ENCODE data around the gene ANAPC15. TPM values are rescaled to one million over a fixed set of nuclear protein-coding genes. Genes with fewer than 3 reads are reported as not detected.

ANAPC15 gene
- total RNA-seq (2014; rRNA removed; shearing (Covaris generic)): 42.3 and 52.1 TPM in 2 replicates
- 110 and 117 TPM in 2 replicates for polyA plus RNA-seq (2016; fragmentation: Nextera tagmentation; extraction: Ambion mirVana)
- long read RNA-seq, transcript ANAPC15-208 (6 exons, 867 nt): minor isoform, 7 of 41 reads
- long read RNA-seq, transcript ANAPC15-201 (6 exons, 886 nt): major isoform, 23 of 41 reads
- long read RNA-seq, partial matches to known transcripts: 4 of 41 reads
- long read RNA-seq, other reads (novel, unspliced or antisense): 3 of 41 reads

- H3K4me1 Mint-ChIP-seq: peaks cover 10% of the 10 kb centered on the region
- peaks cover 7% of the 10 kb centered on the region; the same call in 2 of the 3 replicates for H3K36me3 Mint-ChIP-seq (ENCODE audit: low read depth)
- peak within 1 kb of the TSS; percentile 100 for H3K27ac Mint-ChIP-seq
Observed at GRCh38 chr11:72112143-72112977, at the start of gene ANAPC15. TSS of gene ANAPC15 (minus strand) at chr11:72112695. CDS start at chr11:72111276, 1,419 bp downstream.

More at GRCh38 chr11:72112143-72112977, at the start of gene ANAPC15:
- Histone ChIP-seq H3K4me3 (peak within 1 kb of the TSS; percentile 49), H4K20me1 (replicated peaks; ENCODE audit: insufficient read depth) (no peaks in the 10 kb centered on the region), H3K27ac (ENCODE audit: low read depth) (peak within 1 kb of the TSS; percentile 86), H2AFZ (peak within 1 kb of the TSS; percentile 85; the same call in 1 of the 2 replicates), H3K27me3 (ENCODE audit: insufficient read depth) (peaks cover 10% of the 10 kb centered on the region), H3K4me2 (peak within 1 kb of the TSS; percentile 77), H3K36me3 (ENCODE audit: insufficient read depth) (no peaks in the 10 kb centered on the region), H3K9me2 (ENCODE audit: insufficient read depth) (peaks cover 19% of the 10 kb centered on the region), H3K4me1 (ENCODE audit: insufficient read depth) (peaks cover 7% of the 10 kb centered on the region; the same call in 1 of the 2 replicates), H3K79me2 (replicated peaks; ENCODE audit: insufficient read depth) (no peaks in the 10 kb centered on the region), H3F3A (replicated peaks; ENCODE audit: low read depth) (no peaks in the 10 kb centered on the region)
- Mint-ChIP-seq H3K9me3 (no peaks in the 10 kb centered on the region; the same call in 1 of the 3 replicates), H3K27me3 (ENCODE audit: insufficient read depth, low read depth, poor library complexity) (peaks cover 15% of the 10 kb centered on the region), H3K4me3 (peak within 1 kb of the TSS; percentile 93)
- peak; percentile 91 for ATAC-seq
- peak; percentile 100 for DNase-seq (ENCODE audit: low spot score)
- TF ChIP-seq ZNF462 (CRISPR knock-in tag; IDR thresholded peaks at IDR 0.05) (no peak), CREB1 (CRISPR knock-in tag; IDR thresholded peaks at IDR 0.05; ENCODE audit: low read depth) (peak; percentile 92), ETS1 (IDR thresholded peaks at IDR 0.05) (peak; percentile 66; the same call in 1 of the 2 replicates), POLR2AphosphoS5 (IDR thresholded peaks at IDR 0.05; ENCODE audit: low read depth) (peak; percentile 99)

Data from GM23338 (cell line).